Measurements from ENCODE around the gene FXYD2. TPM values are rescaled to one million over a fixed set of nuclear protein-coding genes. Genes with fewer than 3 reads are reported as not detected.

The FXYD2 gene
- total RNA-seq, 1 experiment from 2014 or later: 0.39 TPM

GRCh38 chr11:117772360-117772759 is 52.2 kb downstream of the FXYD2 start:
- intact Hi-C loops (cut with micrococcal nuclease; ENCODE audit: unreplicated experiment): no loop called here
- ChIA-PET CTCF (interaction anchor here (0.9 kb wide), 1 partner anchor 346 kb away, joined by 3 read pairs; no protein-coding TSS in a partner anchor), POLR2A (no interaction called here)
- Histone ChIP-seq H3K4me3 (ENCODE audit: low read depth in 2 of 2, low read length in 2 of 2) (no peak overlapping the region), H3K36me3 (ENCODE audit: control insufficient read depth, insufficient read depth, low read length) (no peaks in the 10 kb centered on the region), H3K27ac (ENCODE audit: low read length) (no peak overlapping the region), H3K4me1 (ENCODE audit: control insufficient read depth, insufficient read depth, low read length) (no peaks in the 10 kb centered on the region), H3K27me3 (ENCODE audit: control insufficient read depth, insufficient read depth, low read length) (peaks cover 5% of the 10 kb centered on the region), H3K9me3 (ENCODE audit: control insufficient read depth, insufficient read depth, low read depth, low read length) (no peaks in the 10 kb centered on the region)
- no TSS peak for BruUV-seq (replicated peaks)
- in situ Hi-C loops (cut with HindIII; ENCODE audit: low pct_unique_long_range_greater_than_20kb, low sequenced_read_pairs): no loop called here
- TF ChIP-seq TCF7L2 (IDR thresholded peaks at IDR 0.05; ENCODE audit: low read depth, low read length): no peak
- TF ChIP-seq CTCF (IDR thresholded peaks at IDR 0.05): no peak
- TF ChIP-seq, protein P1, sequence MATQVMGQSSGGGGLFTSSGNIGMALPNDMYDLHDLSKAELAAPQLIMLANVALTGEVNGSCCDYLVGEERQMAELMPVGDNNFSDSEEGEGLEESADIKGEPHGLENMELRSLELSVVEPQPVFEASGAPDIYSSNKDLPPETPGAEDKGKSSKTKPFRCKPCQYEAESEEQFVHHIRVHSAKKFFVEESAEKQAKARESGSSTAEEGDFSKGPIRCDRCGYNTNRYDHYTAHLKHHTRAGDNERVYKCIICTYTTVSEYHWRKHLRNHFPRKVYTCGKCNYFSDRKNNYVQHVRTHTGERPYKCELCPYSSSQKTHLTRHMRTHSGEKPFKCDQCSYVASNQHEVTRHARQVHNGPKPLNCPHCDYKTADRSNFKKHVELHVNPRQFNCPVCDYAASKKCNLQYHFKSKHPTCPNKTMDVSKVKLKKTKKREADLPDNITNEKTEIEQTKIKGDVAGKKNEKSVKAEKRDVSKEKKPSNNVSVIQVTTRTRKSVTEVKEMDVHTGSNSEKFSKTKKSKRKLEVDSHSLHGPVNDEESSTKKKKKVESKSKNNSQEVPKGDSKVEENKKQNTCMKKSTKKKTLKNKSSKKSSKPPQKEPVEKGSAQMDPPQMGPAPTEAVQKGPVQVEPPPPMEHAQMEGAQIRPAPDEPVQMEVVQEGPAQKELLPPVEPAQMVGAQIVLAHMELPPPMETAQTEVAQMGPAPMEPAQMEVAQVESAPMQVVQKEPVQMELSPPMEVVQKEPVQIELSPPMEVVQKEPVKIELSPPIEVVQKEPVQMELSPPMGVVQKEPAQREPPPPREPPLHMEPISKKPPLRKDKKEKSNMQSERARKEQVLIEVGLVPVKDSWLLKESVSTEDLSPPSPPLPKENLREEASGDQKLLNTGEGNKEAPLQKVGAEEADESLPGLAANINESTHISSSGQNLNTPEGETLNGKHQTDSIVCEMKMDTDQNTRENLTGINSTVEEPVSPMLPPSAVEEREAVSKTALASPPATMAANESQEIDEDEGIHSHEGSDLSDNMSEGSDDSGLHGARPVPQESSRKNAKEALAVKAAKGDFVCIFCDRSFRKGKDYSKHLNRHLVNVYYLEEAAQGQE (IDR thresholded peaks at IDR 0.05; ENCODE audit: insufficient read depth in 1 of 2, low read depth in 2 of 2, low read length in 1 of 2): no peak
- no peak for TF ChIP-seq POLR2AphosphoS5 (IDR thresholded peaks at IDR 0.05; ENCODE audit: low read depth, low read length)
- TF ChIP-seq SIN3A (IDR thresholded peaks at IDR 0.05; ENCODE audit: borderline replicate concordance, insufficient read depth, low read depth, low read length): no peak
- ATAC-seq (no peak), DNase-seq (ENCODE audit: low read depth, low spot score) (no peak)

DNA sequence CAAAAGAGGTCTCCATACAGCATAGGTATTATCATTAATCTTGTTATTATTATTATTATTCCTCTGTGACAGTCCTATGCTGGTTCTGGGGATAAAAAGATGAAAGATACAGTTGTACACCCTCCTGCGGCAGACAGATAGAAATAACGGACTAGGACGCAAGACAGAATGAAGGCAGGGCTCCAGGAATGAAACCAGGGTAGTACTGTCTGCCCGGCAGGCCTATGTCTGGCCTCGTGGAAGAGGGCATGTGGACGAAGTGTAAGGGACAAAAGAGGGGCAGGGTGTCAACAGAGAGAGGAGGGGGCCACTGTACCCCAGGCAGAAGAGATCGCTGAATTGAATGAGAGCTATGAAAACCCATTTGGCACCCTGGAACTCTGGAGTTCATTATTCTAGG is 52.7 kb downstream of the FXYD2 start:
- CTCF ChIA-PET: no interaction called here
- Histone ChIP-seq H3K4me1 (ENCODE audit: control insufficient read depth, insufficient read depth, low read length) (no peaks in the 10 kb centered on the region), H3K9me3 (ENCODE audit: control insufficient read depth, insufficient read depth, low read depth, low read length) (no peaks in the 10 kb centered on the region), H3K36me3 (ENCODE audit: control insufficient read depth, insufficient read depth, low read length) (no peaks in the 10 kb centered on the region), H3K27me3 (ENCODE audit: control insufficient read depth, insufficient read depth, low read length) (no peaks in the 10 kb centered on the region; the same call in 1 of the 2 replicates), H3K4me3 (ENCODE audit: low read depth in 2 of 2, low read length in 2 of 2) (no peak overlapping the region), H3K27ac (ENCODE audit: low read length) (no peak overlapping the region)
- intact Hi-C loops (cut with micrococcal nuclease; ENCODE audit: unreplicated experiment): no loop called here
- DNase-seq (ENCODE audit: low read depth, low spot score): no peak
- POLR2A ChIA-PET: no interaction called here
- in situ Hi-C loops (cut with HindIII; ENCODE audit: low pct_unique_long_range_greater_than_20kb, low sequenced_read_pairs): no loop called here
- no TSS peak for BruUV-seq (replicated peaks)
- no peak for TF ChIP-seq SIN3A (IDR thresholded peaks at IDR 0.05; ENCODE audit: borderline replicate concordance, insufficient read depth, low read depth, low read length)
- TF ChIP-seq, protein P1 (IDR thresholded peaks at IDR 0.05; ENCODE audit: insufficient read depth in 1 of 2, low read depth in 2 of 2, low read length in 1 of 2): no peak
- no peak for TF ChIP-seq POLR2AphosphoS5 (IDR thresholded peaks at IDR 0.05; ENCODE audit: low read depth, low read length)
- TF ChIP-seq CTCF (IDR thresholded peaks at IDR 0.05): no peak
- no peak for TF ChIP-seq TCF7L2 (IDR thresholded peaks at IDR 0.05; ENCODE audit: low read depth, low read length)
- no peak for ATAC-seq
